Activated CD4-positive, alpha-beta T cell treated with anti-CD3 and anti-CD28 coated beads, Interleukin-2, amount 10 ng/mL, durations not matched to agents 24 days and 14 days (primary cell): ENCODE measurements around the gene VAT1L. TPM values are rescaled to one million over a fixed set of nuclear protein-coding genes. Genes with fewer than 3 reads are reported as not detected.
"Not testable (repeated sequence)": the region's sequence is repeated elsewhere in the genome, so short reads cannot be mapped to it uniquely, and the experiment has no call there.

Source experiments
- DNase-seq: peaks from one replicate; pipeline ENCODE4 v3.0.0; 2022
- H3K27ac Mint-ChIP-seq: one replicate; pipeline ENCODE4 v1.8.0; 2022; ENCODE audit warnings: mild to moderate bottlenecking, mixed read lengths
- H3K27me3 Mint-ChIP-seq: one replicate; pipeline ENCODE4 v1.8.0; 2022; ENCODE audit warnings: mixed read lengths
- H3K36me3 Mint-ChIP-seq: one replicate; pipeline ENCODE4 v1.8.0; 2022; ENCODE audit warnings: low read depth, mild to moderate bottlenecking, mixed read lengths
- H3K4me1 Mint-ChIP-seq: one replicate; pipeline ENCODE4 v1.8.0; 2021; ENCODE audit warnings: mixed read lengths
- H3K4me3 Mint-ChIP-seq: one replicate; pipeline ENCODE4 v1.8.0; 2022; ENCODE audit warnings: mild to moderate bottlenecking, moderate library complexity, mixed read lengths
- H3K9me3 Mint-ChIP-seq: one replicate; pipeline ENCODE4 v1.8.0; 2021; ENCODE audit warnings: mixed read lengths
- intact Hi-C: fragments of 100-400 bp; cut with micrococcal nuclease; formaldehyde crosslinking; loops from one replicate; pipeline ENCODE4 v1.15.1; 2023
- total RNA-seq: library from RNA; stranded (reverse); gene quantifications from 2 replicates; pipeline ENCODE4 v1.2.3, GENCODE V29; 2022

Gene VAT1L
- total RNA-seq, 1 donor from 2014 or later: not detected

- peaks cover 6% of the 10 kb centered on the region for H3K27me3 Mint-ChIP-seq
- no peaks in the 10 kb centered on the region for H3K9me3 Mint-ChIP-seq
- H3K4me1 Mint-ChIP-seq: no peaks in the 10 kb centered on the region
- no peaks in the 10 kb centered on the region for H3K36me3 Mint-ChIP-seq
- H3K4me3 Mint-ChIP-seq: no peak overlapping the region
- H3K27ac Mint-ChIP-seq: no peak overlapping the region
- intact Hi-C loops: no loop called here
- no peak for DNase-seq
Measured at GRCh38 chr16:77937473-77938149, 149.2 kb downstream of the VAT1L start.

GRCh38 chr16:77938913-77939312, 150.5 kb downstream of the VAT1L start:
- no peak overlapping the region for H3K4me3 Mint-ChIP-seq
- no peaks in the 10 kb centered on the region for H3K4me1 Mint-ChIP-seq
- intact Hi-C loops: no loop called here
- no peak for DNase-seq
- peaks cover under 1% of the 10 kb centered on the region for H3K27me3 Mint-ChIP-seq
- no peaks in the 10 kb centered on the region for H3K36me3 Mint-ChIP-seq
- H3K9me3 Mint-ChIP-seq: no peaks in the 10 kb centered on the region
- no peak overlapping the region for H3K27ac Mint-ChIP-seq

GRCh38 chr16:77939968-77940367, 151.6 kb downstream of the VAT1L start:
- Mint-ChIP-seq H3K4me3 (no peak overlapping the region), H3K4me1 (no peaks in the 10 kb centered on the region), H3K36me3 (no peaks in the 10 kb centered on the region), H3K27me3 (no peaks in the 10 kb centered on the region), H3K27ac (no peak overlapping the region), H3K9me3 (no peaks in the 10 kb centered on the region)
- no peak for DNase-seq
- intact Hi-C loops: no loop called here

- H3K27me3 Mint-ChIP-seq: no peaks in the 10 kb centered on the region
- H3K4me3 Mint-ChIP-seq: no peak overlapping the region
- H3K9me3 Mint-ChIP-seq: no peaks in the 10 kb centered on the region
- H3K27ac Mint-ChIP-seq: no peak overlapping the region
- no peak for DNase-seq
- no peaks in the 10 kb centered on the region for H3K4me1 Mint-ChIP-seq
- intact Hi-C loops: no loop called here
- no peaks in the 10 kb centered on the region for H3K36me3 Mint-ChIP-seq
Measured at GRCh38 chr16:77943801-77944200, 155.4 kb downstream of the VAT1L start.

GRCh38 chr16:77944631-77945030, 156.3 kb downstream of the VAT1L start:
- intact Hi-C loops: no loop called here
- Mint-ChIP-seq H3K36me3 (no peaks in the 10 kb centered on the region), H3K27ac (no peak overlapping the region)

GRCh38 chr16:77945126-77945525, 156.8 kb downstream of the VAT1L start:
- Mint-ChIP-seq H3K27ac (no peak overlapping the region), H3K27me3 (no peaks in the 10 kb centered on the region), H3K36me3 (no peaks in the 10 kb centered on the region), H3K9me3 (no peaks in the 10 kb centered on the region), H3K4me1 (no peaks in the 10 kb centered on the region), H3K4me3 (no peak overlapping the region)
- no peak for DNase-seq
- intact Hi-C loops: no loop called here

More at GRCh38 chr16:77944631-77945030, 156.3 kb downstream of the VAT1L start:
- H3K4me1 Mint-ChIP-seq: no peaks in the 10 kb centered on the region
- no peak for DNase-seq
- no peaks in the 10 kb centered on the region for H3K9me3 Mint-ChIP-seq
- no peaks in the 10 kb centered on the region for H3K27me3 Mint-ChIP-seq
- no peak overlapping the region for H3K4me3 Mint-ChIP-seq

GRCh38 chr16:77946823-77947222, 158.5 kb downstream of the VAT1L start:
- intact Hi-C loops: no loop called here
- Mint-ChIP-seq H3K27me3 (no peaks in the 10 kb centered on the region), H3K27ac (no peak overlapping the region), H3K9me3 (no peaks in the 10 kb centered on the region), H3K36me3 (no peaks in the 10 kb centered on the region), H3K4me1 (no peaks in the 10 kb centered on the region), H3K4me3 (no peak overlapping the region)
- no peak for DNase-seq

- H3K27me3 Mint-ChIP-seq, H3K36me3 Mint-ChIP-seq, intact Hi-C loops, H3K27ac Mint-ChIP-seq, H3K9me3 Mint-ChIP-seq, H3K4me3 Mint-ChIP-seq, H3K4me1 Mint-ChIP-seq, DNase-seq: not testable (repeated sequence)
Measured at GRCh38 chr16:77947590-77947989, 159.2 kb downstream of the VAT1L start.

- Mint-ChIP-seq H3K4me1 (no peaks in the 10 kb centered on the region), H3K9me3 (no peaks in the 10 kb centered on the region), H3K27ac (no peak overlapping the region), H3K4me3 (no peak overlapping the region), H3K27me3 (no peaks in the 10 kb centered on the region), H3K36me3 (no peaks in the 10 kb centered on the region)
- DNase-seq: no peak
- intact Hi-C loops: no loop called here
Measured at GRCh38 chr16:77948835-77949234, 160.5 kb downstream of the VAT1L start.

- DNase-seq: no peak
- Mint-ChIP-seq H3K27me3 (no peaks in the 10 kb centered on the region), H3K36me3 (no peaks in the 10 kb centered on the region), H3K4me1 (no peaks in the 10 kb centered on the region), H3K9me3 (no peaks in the 10 kb centered on the region), H3K4me3 (no peak overlapping the region), H3K27ac (no peak overlapping the region)
- intact Hi-C loops: no loop called here
Measured at GRCh38 chr16:77949445-77949844, 161.1 kb downstream of the VAT1L start.

GRCh38 chr16:77951788-77952187, 163.4 kb downstream of the VAT1L start:
- Mint-ChIP-seq H3K27ac (no peak overlapping the region), H3K9me3 (no peaks in the 10 kb centered on the region), H3K4me1 (no peaks in the 10 kb centered on the region), H3K36me3 (no peaks in the 10 kb centered on the region), H3K4me3 (no peak overlapping the region), H3K27me3 (no peaks in the 10 kb centered on the region)
- intact Hi-C loops: no loop called here
- no peak for DNase-seq

- DNase-seq: no peak
- Mint-ChIP-seq H3K9me3 (no peaks in the 10 kb centered on the region), H3K4me1 (no peaks in the 10 kb centered on the region), H3K27me3 (no peaks in the 10 kb centered on the region), H3K36me3 (no peaks in the 10 kb centered on the region), H3K27ac (no peak overlapping the region), H3K4me3 (no peak overlapping the region)
- intact Hi-C loops: no loop called here
Measured at GRCh38 chr16:77955127-77955526, 166.8 kb downstream of the VAT1L start.

GRCh38 chr16:77956231-77956630, 167.9 kb downstream of the VAT1L start:
- H3K36me3 Mint-ChIP-seq: no peaks in the 10 kb centered on the region
- no peak overlapping the region for H3K27ac Mint-ChIP-seq
- intact Hi-C loops: no loop called here
- H3K9me3 Mint-ChIP-seq: no peaks in the 10 kb centered on the region
- H3K4me3 Mint-ChIP-seq: no peak overlapping the region
- H3K27me3 Mint-ChIP-seq: no peaks in the 10 kb centered on the region
- H3K4me1 Mint-ChIP-seq: no peaks in the 10 kb centered on the region
- no peak for DNase-seq

GRCh38 chr16:77960766-77961165, 172.4 kb downstream of the VAT1L start:
- H3K27ac Mint-ChIP-seq: no peak overlapping the region
- H3K4me1 Mint-ChIP-seq: peaks cover 2% of the 10 kb centered on the region
- no peaks in the 10 kb centered on the region for H3K36me3 Mint-ChIP-seq
- no peak overlapping the region for H3K4me3 Mint-ChIP-seq
- DNase-seq: no peak
- H3K9me3 Mint-ChIP-seq: no peaks in the 10 kb centered on the region
- intact Hi-C loops: no loop called here
- H3K27me3 Mint-ChIP-seq: peaks cover 8% of the 10 kb centered on the region

- Mint-ChIP-seq H3K27ac (no peak overlapping the region), H3K9me3 (no peaks in the 10 kb centered on the region), H3K27me3 (peaks cover 10% of the 10 kb centered on the region), H3K36me3 (no peaks in the 10 kb centered on the region), H3K4me1 (peaks cover 2% of the 10 kb centered on the region), H3K4me3 (no peak overlapping the region)
- intact Hi-C loops: no loop called here
- no peak for DNase-seq
Measured at GRCh38 chr16:77961814-77962213, 173.4 kb downstream of the VAT1L start.
